K562 (cell line): Measurements from ENCODE around the gene TARS3. TPM values are rescaled to one million over a fixed set of nuclear protein-coding genes. Genes with fewer than 3 reads are reported as not detected.

Experiments used
- ATAC-seq: fragments of 200-7000 bp; cut with Tn5 transposase; 3 replicates; pipeline ENCODE4 v1.9.1; 2020; ENCODE audit warnings: moderate library complexity
- BruUV-seq: library from RNA; stranded (reverse); fragments of 400-500 nt; replicated peaks from 2 replicates; lab custom pipeline; 2021; lab: Mats Ljungman, UMichigan
- CTCF ChIA-PET: fragments of 300-600 bp; formaldehyde crosslinking; extraction: SDS; loops from one replicate; lab custom pipeline; 2021; ENCODE audit warnings: low intra/inter-chr PET ratio; lab: Yijun Ruan, JAX
- POLR2A ChIA-PET: fragments of 300-600, 350-650 bp; sonication (Branson Sonifier 250); formaldehyde crosslinking; extraction: SDS; loops from one replicate; lab custom pipeline; 2021; ENCODE audit warnings: antibody characterized with exemption, inconsistent platforms; lab: Yijun Ruan, JAX
- DNase-seq, 4 experiments: peaks; one replicate each; pipeline versions ENCODE4 v3.0.0 to v3.0.0-alpha.2; 2011 to 2018; ENCODE audit warnings: low spot score in 3 of 4, mixed read lengths in 3 of 4; ENCODE audit errors: extremely low read depth in 1 of 4
- FAIRE-seq: peaks from 2 replicates; lab custom pipeline; 2011; peaks lifted over from hg19 to GRCh38; lab: Jason Lieb, UNC
- H2AFZ ChIP-seq: 2 replicates; pipeline ENCODE4 v1.6.0; 2011; ENCODE audit warnings: low read depth, low read length, control low read depth, inconsistent platforms
- H3K27ac ChIP-seq: fragments of 200-600 bp; 3 replicates; pipeline ENCODE4 v1.8.0; 2011; ENCODE audit warnings: low read depth, mild to moderate bottlenecking, control low read depth, inconsistent platforms, low read length, moderate library complexity, mixed read lengths; ENCODE audit errors: extremely low read depth
- H3K27me3 ChIP-seq, 2 experiments: fragments of 300-600 bp in 1 of 2; 2 replicates in 1 of 2; 3 replicates in 1 of 2; pipeline versions ENCODE4 v1.6.0 to v1.8.0; 2011; ENCODE audit warnings: inconsistent platforms in 2 of 2, low read length in 2 of 2, mild to moderate bottlenecking in 1 of 2, mixed read lengths in 1 of 2, moderate library complexity in 1 of 2; ENCODE audit not compliant: control insufficient read depth in 2 of 2, insufficient read depth in 2 of 2
- H3K36me3 ChIP-seq: fragments of 300-600 bp; 3 replicates; pipeline ENCODE4 v1.8.0; 2011; ENCODE audit warnings: mild to moderate bottlenecking, low read length, inconsistent platforms; ENCODE audit not compliant: control insufficient read depth, insufficient read depth
- H3K4me1 ChIP-seq, 2 experiments: fragments of 200-600 bp in 1 of 2; replicated peaks in 1 of 2; 2 replicates in 1 of 2; 3 replicates in 1 of 2; pipeline versions ENCODE4 v1.5.1 to v1.8.0; 2011; ENCODE audit warnings: inconsistent platforms in 2 of 2, low read length in 2 of 2, mild to moderate bottlenecking in 1 of 2, mixed read lengths in 1 of 2, moderate library complexity in 1 of 2; ENCODE audit not compliant: control insufficient read depth in 2 of 2, insufficient read depth in 2 of 2
- H3K4me2 ChIP-seq: 2 replicates; pipeline ENCODE4 v1.6.1; 2011; ENCODE audit warnings: low read length, control low read depth, inconsistent platforms, mixed read lengths; ENCODE audit not compliant: insufficient read depth
- H3K4me3 ChIP-seq: fragments of 200-600 bp; sonication (generic), shearing (Covaris generic); 2 replicates; pipeline ENCODE4 v1.5.1; 2016; ENCODE audit warnings: control low read depth, inconsistent platforms
- H3K79me2 ChIP-seq: fragments of 200-600 bp; 3 replicates; pipeline ENCODE4 v1.8.0; 2011; ENCODE audit warnings: low read length, inconsistent platforms; ENCODE audit not compliant: control insufficient read depth, insufficient read depth
- H3K9ac ChIP-seq, 2 experiments: 2 replicates each; pipeline versions ENCODE4 v1.6.0 to v1.6.1; 2011; ENCODE audit warnings: low read depth in 2 of 2, low read length in 2 of 2, control low read depth in 1 of 2, inconsistent platforms in 1 of 2, mild to moderate bottlenecking in 1 of 2, mixed read lengths in 1 of 2; ENCODE audit not compliant: insufficient read depth in 1 of 2
- H3K9me1 ChIP-seq: one replicate; pipeline ENCODE4 v1.6.0; 2011; ENCODE audit warnings: inconsistent platforms, mild to moderate bottlenecking, low read length, moderate library complexity; ENCODE audit not compliant: control insufficient read depth, insufficient read depth
- H3K9me3 ChIP-seq: replicated peaks from 2 replicates; pipeline ENCODE4 v1.5.1; 2011; ENCODE audit warnings: low read depth, low read length, inconsistent platforms; ENCODE audit not compliant: control insufficient read depth, insufficient read depth
- H4K20me1 ChIP-seq: replicated peaks from 2 replicates; pipeline ENCODE4 v1.6.1; 2011; ENCODE audit warnings: low read length, inconsistent platforms, mixed read lengths; ENCODE audit not compliant: control insufficient read depth, insufficient read depth
- ATF3 ChIP-seq, 2 experiments: fragments of 450-650 bp in 1 of 2; sonication (generic) in 1 of 2; formaldehyde crosslinking in 1 of 2; IDR thresholded peaks in 1 of 2; conservative IDR thresholded peaks in 1 of 2; 2 replicates each; pipeline versions ENCODE4 v1.6.1 to v1.8.1; 2016 to 2023; ENCODE audit warnings: mild to moderate bottlenecking in 2 of 2, moderate library complexity in 2 of 2, inconsistent platforms in 1 of 2, missing genetic modification reagents in 1 of 2
- CBX3 ChIP-seq, 2 experiments: IDR thresholded peaks; 1 replicate in 1 of 2; 2 replicates in 1 of 2; pipeline ENCODE4 v1.6.1; 2012; ENCODE audit warnings: inconsistent platforms in 2 of 2, low read length in 2 of 2, borderline replicate concordance in 1 of 2, control low read depth in 1 of 2
- CEBPB ChIP-seq: fragments of 450-650 bp; IDR thresholded peaks from 2 replicates; pipeline ENCODE4 v1.6.1; 2016; ENCODE audit warnings: missing genetic modification characterization, missing compliant biosample characterization
- CEBPG ChIP-seq, 3 experiments: fragments of 200-800 bp in 1 of 3; sonication (Bioruptor generic) in 1 of 3; sonication (generic) in 1 of 3; formaldehyde crosslinking in 1 of 3; IDR thresholded peaks in 2 of 3; conservative IDR thresholded peaks in 1 of 3; 2 replicates each; pipeline versions ENCODE4 v1.6.1 to v1.8.0; 2016 to 2022; ENCODE audit warnings: missing compliant biosample characterization in 2 of 3, missing genetic modification characterization in 2 of 3, mild to moderate bottlenecking in 1 of 3, missing genetic modification reagents in 1 of 3
- MCM2 ChIP-seq: fragments of 450-650 bp; IDR thresholded peaks from 2 replicates; pipeline ENCODE4 v1.6.1; 2017; ENCODE audit warnings: low read depth, mild to moderate bottlenecking
- MECOM ChIP-seq: fragments of 250-450 bp; sonication (Bioruptor Pico); IDR thresholded peaks from 2 replicates; pipeline ENCODE4 v1.8.0; 2022; ENCODE audit warnings: inconsistent platforms
- NFIX ChIP-seq: fragments of 250-450 bp; sonication (Bioruptor Pico); IDR thresholded peaks from 2 replicates; pipeline ENCODE4 v1.4.0; 2020; ENCODE audit warnings: low read depth, mild to moderate bottlenecking, moderate library complexity
- NR1H2 ChIP-seq: sonication (generic); formaldehyde crosslinking; IDR thresholded peaks from 2 replicates; pipeline ENCODE4 v1.4.0; 2020; ENCODE audit warnings: mild to moderate bottlenecking, missing genetic modification reagents
- POLR3A ChIP-seq: IDR thresholded peaks from 2 replicates; pipeline ENCODE4 v1.6.1; 2011; ENCODE audit warnings: borderline replicate concordance, mild to moderate bottlenecking, moderate library complexity; ENCODE audit not compliant: insufficient read length, insufficient read depth; ENCODE audit errors: extremely low read depth
- TGIF2 ChIP-seq: sonication (generic); formaldehyde crosslinking; IDR thresholded peaks from 2 replicates; pipeline ENCODE4 v1.8.1; 2022; ENCODE audit warnings: mild to moderate bottlenecking, missing genetic modification reagents, moderate library complexity
- TRIM24 ChIP-seq, 2 experiments: fragments of 450-650 bp; IDR thresholded peaks; 2 replicates each; pipeline ENCODE4 v1.6.1; 2016
- WGBS: fragments of 100-300 bp; shearing (Covaris generic); methylation state at CpG from one replicate; pipeline ENCODE4 v1.1.6; 2016; ENCODE audit warnings: low coverage, mixed read lengths; ENCODE audit not compliant: insufficient coverage; ENCODE audit errors: missing lambda C conversion rate; 5-methylcytosine and 5-hydroxymethylcytosine counted together
- in situ Hi-C: fragments of 300-500 bp; cut with MboI; formaldehyde crosslinking; loops from 4 replicates; pipeline ENCODE4 v1.15.0; 2018; ENCODE audit warnings: inconsistent platforms, mixed read lengths
- intact Hi-C: fragments of 100-400 bp; cut with micrococcal nuclease; formaldehyde crosslinking; loops from 2 replicates; pipeline ENCODE4 v1.14.2; 2022
- polyA plus RNA-seq, 8 experiments: library from polyadenylated mRNA; depleted of rRNA in 4 of 8; stranded (reverse) in 5 of 8; unstranded in 3 of 8; fragments of >200 nt; fragmentation: Nextera tagmentation in 2 of 8; fragmentation: Illumina TruSeq in 1 of 8; extraction: Ambion mirVana in 2 of 8; extraction: Trizol in 1 of 8; gene quantifications; 2 replicates each; pipeline versions ENCODE4 v1.2.1 to v1.2.3, GENCODE V29; 2011 to 2014; ENCODE audit warnings: inconsistent platforms in 1 of 8, missing spikeins in 1 of 8
- total RNA-seq, 7 experiments: library from RNA; depleted of rRNA in 6 of 7; stranded (reverse); fragments of >200 nt in 6 of 7; fragmentation: Illumina TruSeq in 2 of 7; extraction: Trizol in 2 of 7; gene quantifications; 2 replicates each; pipeline versions ENCODE4 v1.2.1 to v1.2.3, GENCODE V29; 2011 to 2021; ENCODE audit warnings: low replicate concordance in 1 of 7
- TF ChIP-seq, protein P1 (sequence below): IDR thresholded peaks from 2 replicates; pipeline ENCODE4 v1.6.1; 2011; ENCODE audit warnings: borderline replicate concordance, low read depth, mild to moderate bottlenecking, moderate library complexity, low read length; ENCODE audit not compliant: insufficient read depth, poor library complexity, severe bottlenecking

TARS3 gene
- total and polyA plus RNA-seq, 9 of the 15 experiments (the other 6 are each of a cell fraction or from before 2014, with no cell fraction given): 2.1 to 14.7 (median 9.8) TPM

- ATAC-seq: no peak
- Histone ChIP-seq H3K9me1 (no peaks in the 10 kb centered on the region), H4K20me1 (no peaks in the 10 kb centered on the region), H3K9me3 (no peaks in the 10 kb centered on the region), H3K4me3 (no peak overlapping the region), H3K27me3 (no peaks in the 10 kb centered on the region), H3K27ac (no peak overlapping the region), H3K36me3 (peaks cover 47% of the 10 kb centered on the region; the same call in 1 of the 3 replicates), H3K79me2 (no peaks in the 10 kb centered on the region), H3K4me2 (no peak overlapping the region), H2AFZ (no peak overlapping the region), H3K9ac (no peak overlapping the region), H3K4me1 (no peaks in the 10 kb centered on the region)
- POLR2A ChIA-PET: no interaction called here
- WGBS: 80% methylated on average over 9 of the region's 9 CpGs
- TF ChIP-seq, protein P1, sequence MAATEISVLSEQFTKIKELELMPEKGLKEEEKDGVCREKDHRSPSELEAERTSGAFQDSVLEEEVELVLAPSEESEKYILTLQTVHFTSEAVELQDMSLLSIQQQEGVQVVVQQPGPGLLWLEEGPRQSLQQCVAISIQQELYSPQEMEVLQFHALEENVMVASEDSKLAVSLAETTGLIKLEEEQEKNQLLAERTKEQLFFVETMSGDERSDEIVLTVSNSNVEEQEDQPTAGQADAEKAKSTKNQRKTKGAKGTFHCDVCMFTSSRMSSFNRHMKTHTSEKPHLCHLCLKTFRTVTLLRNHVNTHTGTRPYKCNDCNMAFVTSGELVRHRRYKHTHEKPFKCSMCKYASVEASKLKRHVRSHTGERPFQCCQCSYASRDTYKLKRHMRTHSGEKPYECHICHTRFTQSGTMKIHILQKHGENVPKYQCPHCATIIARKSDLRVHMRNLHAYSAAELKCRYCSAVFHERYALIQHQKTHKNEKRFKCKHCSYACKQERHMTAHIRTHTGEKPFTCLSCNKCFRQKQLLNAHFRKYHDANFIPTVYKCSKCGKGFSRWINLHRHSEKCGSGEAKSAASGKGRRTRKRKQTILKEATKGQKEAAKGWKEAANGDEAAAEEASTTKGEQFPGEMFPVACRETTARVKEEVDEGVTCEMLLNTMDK: peak; percentile 76
- no peak for TF ChIP-seq POLR3A
- FAIRE-seq: no peak
- BruUV-seq: no TSS peak
- in situ Hi-C loops (no loop called here), intact Hi-C loops (no loop called here)
- CTCF ChIA-PET: no interaction called here
- DNase-seq: no peak
Measured at GRCh38 chr15:101672298-101672697, 52.0 kb downstream of the TARS3 start.

DNA sequence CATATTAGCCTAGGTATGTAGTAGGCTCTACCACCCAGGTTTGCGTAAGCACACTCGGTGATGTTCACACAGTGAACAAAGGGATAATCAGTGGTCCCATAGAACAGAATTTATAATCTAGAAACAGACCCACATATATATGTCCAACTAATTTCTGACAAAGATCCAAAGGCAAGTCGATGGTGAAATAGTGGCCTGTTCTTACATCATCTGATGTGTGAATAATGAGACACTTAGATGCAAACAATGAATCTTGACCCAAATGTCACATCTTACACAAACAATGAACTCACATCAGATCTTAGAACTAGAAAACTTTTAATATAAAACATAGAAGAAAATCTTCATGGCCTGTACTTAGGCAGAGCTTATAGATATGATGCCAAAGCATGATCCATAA, 54.5 kb downstream of the TARS3 start:
- Histone ChIP-seq H3K36me3 (peaks cover 39% of the 10 kb centered on the region; the same call in 1 of the 3 replicates), H3K79me2 (no peaks in the 10 kb centered on the region), H3K27ac (no peak overlapping the region), H3K9ac (no peak overlapping the region), H3K9me3 (no peaks in the 10 kb centered on the region), H3K4me2 (no peak overlapping the region), H2AFZ (no peak overlapping the region), H4K20me1 (no peaks in the 10 kb centered on the region), H3K27me3 (no peaks in the 10 kb centered on the region), H3K9me1 (no peaks in the 10 kb centered on the region), H3K4me3 (no peak overlapping the region), H3K4me1 (no peaks in the 10 kb centered on the region)
- in situ Hi-C loops (no loop called here), intact Hi-C loops (no loop called here)
- 85% methylated on average over 3 of the region's 3 CpGs for WGBS
- ChIA-PET POLR2A (no interaction called here), CTCF (no interaction called here)
- ATAC-seq (no peak), FAIRE-seq (no peak), DNase-seq (no peak)
- no TSS peak for BruUV-seq
- TF ChIP-seq ATF3 (IDR thresholded peaks at IDR 0.05) (peak; percentile 50; the same call in 1 of the 2 replicates), ATF3 (CRISPR knock-in tag; conservative IDR thresholded peaks at IDR 0.05) (no peak), MCM2 (no peak), CEBPB (tag) (peak; percentile 59), TRIM24 (IDR thresholded peaks at IDR 0.05) (peak in 1 of 2 experiments; percentile 45; a peak in 1 of 4 replicates), CBX3 (IDR thresholded peaks at IDR 0.05; ENCODE audit: borderline replicate concordance in 1 of 2, low read length in 2 of 2) (no peak), TGIF2 (no peak), NR1H2 (CRISPR knock-in tag) (no peak), NFIX (CRISPR knock-in tag) (no peak), CEBPG (CRISPR knock-in tag; IDR thresholded peaks at IDR 0.05) (no peak), CEBPG (tag; conservative IDR thresholded peaks at IDR 0.05 in 1 of 2, IDR thresholded peaks at IDR 0.05 in 1 of 2) (peak; percentile 77 to 88), MECOM (no peak)
